ENCODE data around the gene TTC21A. TPM values are rescaled to one million over a fixed set of nuclear protein-coding genes. Genes with fewer than 3 reads are reported as not detected.

TTC21A gene
- total RNA-seq, 1 experiment from 2014 or later, result 5.6 TPM

DNA sequence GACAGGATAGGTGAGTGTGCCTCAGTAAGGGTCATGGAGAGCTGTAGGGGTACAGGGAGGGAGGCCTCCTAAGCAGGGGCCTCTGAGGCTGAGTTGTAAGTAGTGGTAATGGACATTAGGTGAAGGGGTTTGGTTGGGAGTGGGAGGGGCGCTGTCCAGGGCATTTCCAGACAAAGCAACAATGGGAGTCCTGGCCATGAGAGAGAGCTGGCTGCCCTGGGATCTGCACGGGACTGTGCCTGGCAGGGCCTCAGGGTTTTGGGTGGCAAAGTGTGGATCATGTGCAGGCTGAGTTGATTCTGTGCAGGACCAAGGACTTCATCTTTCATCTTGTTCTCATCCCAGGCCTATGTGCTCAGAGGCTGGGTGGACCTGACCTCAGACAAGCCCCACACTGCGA lies 4.6 kb downstream of the TTC21A start:
- TF ChIP-seq YY1 (IDR thresholded peaks at IDR 0.05; ENCODE audit: extremely low read depth, insufficient replicate concordance, low read depth, low read length) (no peak), CBX3 (IDR thresholded peaks at IDR 0.05; ENCODE audit: low read depth) (no peak), ZNF274 (IDR thresholded peaks at IDR 0.05; ENCODE audit: low read depth, low read length) (no peak), CEBPB (IDR thresholded peaks at IDR 0.05; ENCODE audit: low read depth) (no peak), POLR2A (IDR thresholded peaks at IDR 0.05; ENCODE audit: borderline replicate concordance, extremely low read depth, insufficient read depth, insufficient read length) (no peak), POLR2AphosphoS5 (IDR thresholded peaks at IDR 0.05; ENCODE audit: low read depth, low read length) (no peak), ELF1 (IDR thresholded peaks at IDR 0.05; ENCODE audit: borderline replicate concordance, low read depth) (no peak), JUND (IDR thresholded peaks at IDR 0.05) (no peak), EGR1 (IDR thresholded peaks at IDR 0.05; ENCODE audit: low read depth) (no peak), FOSL1 (IDR thresholded peaks at IDR 0.05; ENCODE audit: low read depth) (no peak), SP1 (IDR thresholded peaks at IDR 0.05; ENCODE audit: low read depth) (no peak), SRF (IDR thresholded peaks at IDR 0.05; ENCODE audit: low read depth) (no peak), EZH2phosphoT487 (IDR thresholded peaks at IDR 0.05; ENCODE audit: borderline replicate concordance) (no peak), RAD21 (IDR thresholded peaks at IDR 0.05; ENCODE audit: low read depth) (no peak), EZH2 (IDR thresholded peaks at IDR 0.05) (no peak)
- TF ChIP-seq, protein P1, sequence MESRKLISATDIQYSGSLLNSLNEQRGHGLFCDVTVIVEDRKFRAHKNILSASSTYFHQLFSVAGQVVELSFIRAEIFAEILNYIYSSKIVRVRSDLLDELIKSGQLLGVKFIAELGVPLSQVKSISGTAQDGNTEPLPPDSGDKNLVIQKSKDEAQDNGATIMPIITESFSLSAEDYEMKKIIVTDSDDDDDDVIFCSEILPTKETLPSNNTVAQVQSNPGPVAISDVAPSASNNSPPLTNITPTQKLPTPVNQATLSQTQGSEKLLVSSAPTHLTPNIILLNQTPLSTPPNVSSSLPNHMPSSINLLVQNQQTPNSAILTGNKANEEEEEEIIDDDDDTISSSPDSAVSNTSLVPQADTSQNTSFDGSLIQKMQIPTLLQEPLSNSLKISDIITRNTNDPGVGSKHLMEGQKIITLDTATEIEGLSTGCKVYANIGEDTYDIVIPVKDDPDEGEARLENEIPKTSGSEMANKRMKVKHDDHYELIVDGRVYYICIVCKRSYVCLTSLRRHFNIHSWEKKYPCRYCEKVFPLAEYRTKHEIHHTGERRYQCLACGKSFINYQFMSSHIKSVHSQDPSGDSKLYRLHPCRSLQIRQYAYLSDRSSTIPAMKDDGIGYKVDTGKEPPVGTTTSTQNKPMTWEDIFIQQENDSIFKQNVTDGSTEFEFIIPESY (IDR thresholded peaks at IDR 0.05; ENCODE audit: extremely low read depth, insufficient replicate concordance, low read length), result no peak
- TF ChIP-seq, protein P2, sequence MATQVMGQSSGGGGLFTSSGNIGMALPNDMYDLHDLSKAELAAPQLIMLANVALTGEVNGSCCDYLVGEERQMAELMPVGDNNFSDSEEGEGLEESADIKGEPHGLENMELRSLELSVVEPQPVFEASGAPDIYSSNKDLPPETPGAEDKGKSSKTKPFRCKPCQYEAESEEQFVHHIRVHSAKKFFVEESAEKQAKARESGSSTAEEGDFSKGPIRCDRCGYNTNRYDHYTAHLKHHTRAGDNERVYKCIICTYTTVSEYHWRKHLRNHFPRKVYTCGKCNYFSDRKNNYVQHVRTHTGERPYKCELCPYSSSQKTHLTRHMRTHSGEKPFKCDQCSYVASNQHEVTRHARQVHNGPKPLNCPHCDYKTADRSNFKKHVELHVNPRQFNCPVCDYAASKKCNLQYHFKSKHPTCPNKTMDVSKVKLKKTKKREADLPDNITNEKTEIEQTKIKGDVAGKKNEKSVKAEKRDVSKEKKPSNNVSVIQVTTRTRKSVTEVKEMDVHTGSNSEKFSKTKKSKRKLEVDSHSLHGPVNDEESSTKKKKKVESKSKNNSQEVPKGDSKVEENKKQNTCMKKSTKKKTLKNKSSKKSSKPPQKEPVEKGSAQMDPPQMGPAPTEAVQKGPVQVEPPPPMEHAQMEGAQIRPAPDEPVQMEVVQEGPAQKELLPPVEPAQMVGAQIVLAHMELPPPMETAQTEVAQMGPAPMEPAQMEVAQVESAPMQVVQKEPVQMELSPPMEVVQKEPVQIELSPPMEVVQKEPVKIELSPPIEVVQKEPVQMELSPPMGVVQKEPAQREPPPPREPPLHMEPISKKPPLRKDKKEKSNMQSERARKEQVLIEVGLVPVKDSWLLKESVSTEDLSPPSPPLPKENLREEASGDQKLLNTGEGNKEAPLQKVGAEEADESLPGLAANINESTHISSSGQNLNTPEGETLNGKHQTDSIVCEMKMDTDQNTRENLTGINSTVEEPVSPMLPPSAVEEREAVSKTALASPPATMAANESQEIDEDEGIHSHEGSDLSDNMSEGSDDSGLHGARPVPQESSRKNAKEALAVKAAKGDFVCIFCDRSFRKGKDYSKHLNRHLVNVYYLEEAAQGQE (IDR thresholded peaks at IDR 0.05; ENCODE audit: low read depth), result no peak
- TF ChIP-seq, protein P3, sequence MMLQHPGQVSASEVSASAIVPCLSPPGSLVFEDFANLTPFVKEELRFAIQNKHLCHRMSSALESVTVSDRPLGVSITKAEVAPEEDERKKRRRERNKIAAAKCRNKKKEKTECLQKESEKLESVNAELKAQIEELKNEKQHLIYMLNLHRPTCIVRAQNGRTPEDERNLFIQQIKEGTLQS (IDR thresholded peaks at IDR 0.05), result no peak
- Histone ChIP-seq H3K9me3 (ENCODE audit: control insufficient read depth in 1 of 2, insufficient read depth in 1 of 2, low read depth in 1 of 2, low read length in 2 of 2) (no peaks in the 10 kb centered on the region), H4K20me1 (ENCODE audit: insufficient read depth) (no peaks in the 10 kb centered on the region), H3K9me2 (ENCODE audit: insufficient read depth) (no peaks in the 10 kb centered on the region), H3K4me2 (ENCODE audit: low read length) (no peak overlapping the region), H3K4me3 (replicated peaks in 1 of 2; ENCODE audit: low read depth in 1 of 2, low read length in 2 of 2) (no peak overlapping the region), H3K79me2 (ENCODE audit: insufficient read depth, low read length) (no peaks in the 10 kb centered on the region; the same call in 1 of the 2 replicates), H3K27me3 (ENCODE audit: insufficient read depth, low read length) (no peaks in the 10 kb centered on the region), H3K27ac (ENCODE audit: low read depth, low read length) (no peak overlapping the region), H3K9ac (ENCODE audit: low read length) (no peak overlapping the region), H3K4me1 (ENCODE audit: control insufficient read depth in 1 of 2, insufficient read depth in 2 of 2, low read length in 2 of 2) (peaks cover 6 to 10% of the 10 kb centered on the region in 2 experiments), H2AFZ (ENCODE audit: low read depth, low read length, poor library complexity, severe bottlenecking) (no peak overlapping the region), H3K36me3 (ENCODE audit: control insufficient read depth in 1 of 2, insufficient read depth in 2 of 2, low read length in 2 of 2) (no peaks in the 10 kb centered on the region)
- no TSS peak for BruUV-seq (replicated peaks)
- ChIA-PET POLR2A (no interaction called here), RAD21 (ENCODE audit: low non-redundant PET in 1 of 2, low total read pairs in 2 of 2, uncharacterized antibody in 2 of 2, unreplicated experiment in 2 of 2) (no interaction called here), CTCF (no interaction called here)
- intact Hi-C loops (cut with micrococcal nuclease), result no loop called here
- ATAC-seq (no peak), DNase-seq (ENCODE audit: low read depth, low spot score) (no peak)

All from HCT116 (cell line).